Chondrocyte (in vitro differentiated cells): ENCODE data around the gene OR4M1. TPM values are rescaled to one million over a fixed set of nuclear protein-coding genes. Genes with fewer than 3 reads are reported as not detected.
"Not testable (repeated sequence)": the region's sequence is repeated elsewhere in the genome, so short reads cannot be mapped to it uniquely, and the experiment has no call there.

Experiments
- DNase-seq: peaks from one replicate; pipeline ENCODE4 v3.0.0; 2021; ENCODE audit warnings: mixed read lengths, low spot score
- H3K27ac Mint-ChIP-seq: one replicate; pipeline ENCODE4 v1.8.0; 2021; ENCODE audit warnings: mild to moderate bottlenecking, moderate library complexity, mixed read lengths; ENCODE audit not compliant: unreplicated experiment
- H3K27me3 Mint-ChIP-seq: 2 replicates; pipeline ENCODE4 v1.8.0; 2021; ENCODE audit warnings: low read depth, mixed read lengths
- H3K36me3 Mint-ChIP-seq: 2 replicates; pipeline ENCODE4 v1.8.0; 2021; ENCODE audit warnings: low read depth, mixed read lengths
- H3K4me1 Mint-ChIP-seq: 2 replicates; pipeline ENCODE4 v1.8.0; 2021; ENCODE audit warnings: low read depth, mild to moderate bottlenecking, mixed read lengths
- H3K4me3 Mint-ChIP-seq: one replicate; pipeline ENCODE4 v1.8.0; 2021; ENCODE audit warnings: mild to moderate bottlenecking, moderate library complexity, mixed read lengths; ENCODE audit not compliant: unreplicated experiment
- H3K9me3 Mint-ChIP-seq: 2 replicates; pipeline ENCODE4 v1.8.0; 2021; ENCODE audit warnings: low read depth, mixed read lengths
- CTCF ChIP-seq: fragments of 200-600 bp; sonication (generic); IDR thresholded peaks from 2 replicates; pipeline ENCODE4 v1.5.0; 2021; ENCODE audit warnings: antibody characterized with exemption, mild to moderate bottlenecking, moderate library complexity
- total RNA-seq: library from RNA; stranded (reverse); gene quantifications from 3 replicates; pipeline ENCODE4 v1.2.1, GENCODE V29; 2021

The OR4M1 gene
- total RNA-seq, 1 donor from 2014 or later: not detected

- Mint-ChIP-seq H3K36me3 (no peaks in the 10 kb centered on the region), H3K27me3 (no peaks in the 10 kb centered on the region), H3K4me3 (no peak overlapping the region), H3K9me3 (peaks cover 22% of the 10 kb centered on the region), H3K27ac (no peak overlapping the region), H3K4me1 (no peaks in the 10 kb centered on the region)
- peak; percentile 94 for DNase-seq
- TF ChIP-seq CTCF: no peak
Measured at GRCh38 chr14:19800282-19801117, 27.2 kb downstream of the OR4M1 start.

- no peak overlapping the region for H3K4me3 Mint-ChIP-seq
- H3K36me3 Mint-ChIP-seq: no peaks in the 10 kb centered on the region
- H3K9me3 Mint-ChIP-seq: peaks cover 22% of the 10 kb centered on the region
- no peaks in the 10 kb centered on the region for H3K27me3 Mint-ChIP-seq
- H3K4me1 Mint-ChIP-seq: no peaks in the 10 kb centered on the region
- no peak overlapping the region for H3K27ac Mint-ChIP-seq
- TF ChIP-seq CTCF: no peak
- DNase-seq: peak; percentile 92
Measured at GRCh38 chr14:19801118-19801464, 27.8 kb downstream of the OR4M1 start.

- H3K27me3 Mint-ChIP-seq, H3K27ac Mint-ChIP-seq, H3K4me1 Mint-ChIP-seq, DNase-seq, H3K36me3 Mint-ChIP-seq, H3K4me3 Mint-ChIP-seq: not testable (repeated sequence)
- H3K9me3 Mint-ChIP-seq: peaks cover 28% of the 10 kb centered on the region
Measured at GRCh38 chr14:19803470-19803869, 30.2 kb downstream of the OR4M1 start, which contains the start of gene OR4N2. TSS of gene OR4N2 (plus strand) at chr14:19803770. CDS start at chr14:19827449, 23,679 bp downstream.

GRCh38 chr14:19813171-19813920 lies 40.0 kb downstream of the OR4M1 start:
- not testable (repeated sequence) for H3K4me3 Mint-ChIP-seq, H3K27me3 Mint-ChIP-seq, H3K36me3 Mint-ChIP-seq, H3K4me1 Mint-ChIP-seq, DNase-seq, H3K27ac Mint-ChIP-seq
- H3K9me3 Mint-ChIP-seq: peaks cover 40% of the 10 kb centered on the region

GRCh38 chr14:19819879-19820278 lies 46.6 kb downstream of the OR4M1 start:
- H3K4me3 Mint-ChIP-seq, H3K4me1 Mint-ChIP-seq, H3K27ac Mint-ChIP-seq, DNase-seq, H3K27me3 Mint-ChIP-seq, H3K36me3 Mint-ChIP-seq: not testable (repeated sequence)
- H3K9me3 Mint-ChIP-seq: peaks cover 12% of the 10 kb centered on the region

GRCh38 chr14:19821016-19821415 lies 47.7 kb downstream of the OR4M1 start:
- peaks cover 17% of the 10 kb centered on the region for H3K9me3 Mint-ChIP-seq
- H3K4me3 Mint-ChIP-seq, H3K27me3 Mint-ChIP-seq, H3K4me1 Mint-ChIP-seq, H3K27ac Mint-ChIP-seq, H3K36me3 Mint-ChIP-seq, DNase-seq: not testable (repeated sequence)

GRCh38 chr14:19823178-19823577 lies 49.9 kb downstream of the OR4M1 start:
- Mint-ChIP-seq H3K4me3 (no peak overlapping the region), H3K27ac (no peak overlapping the region), H3K27me3 (no peaks in the 10 kb centered on the region), H3K4me1 (no peaks in the 10 kb centered on the region), H3K36me3 (no peaks in the 10 kb centered on the region), H3K9me3 (peaks cover 17% of the 10 kb centered on the region)
- TF ChIP-seq CTCF: no peak
- DNase-seq: no peak
